Stomach (tissue), 9 donors: ENCODE results near the gene RPL10A. TPM values are rescaled to one million over a fixed set of nuclear protein-coding genes. Genes with fewer than 3 reads are reported as not detected.

Source experiments
- DNase-seq, 2 donors: peaks; one replicate each; pipeline versions ENCODE4 v3.0.0 to v3.0.0-alpha.2; 2013 to 2019
- H3K27ac ChIP-seq, 5 donors: fragments of 200-600 bp in 4 of 5; sonication (generic) in 4 of 5; one replicate each; pipeline ENCODE4 v1.5.1; 2013 to 2019; ENCODE audit warnings: mild to moderate bottlenecking in 1 of 5, moderate library complexity in 1 of 5
- H3K27me3 ChIP-seq, 3 donors: fragments of 200-600 bp; sonication (generic); one replicate each; pipeline ENCODE4 v1.5.1; 2017 to 2019; ENCODE audit warnings: mixed run types in 1 of 3
- H3K36me3 ChIP-seq, 4 donors: fragments of 200-600 bp; sonication (generic); 1 replicate in 3 of 4; 2 replicates in 1 of 4; pipeline ENCODE4 v1.5.1; 2016 to 2019
- H3K4me1 ChIP-seq, 4 donors: fragments of 200-600 bp; sonication (generic); one replicate each; pipeline ENCODE4 v1.5.1; 2016 to 2019
- H3K4me3 ChIP-seq, 4 donors: fragments of 200-600 bp; sonication (generic) in 3 of 4; one replicate each; pipeline ENCODE4 v1.5.1; 2016 to 2019; ENCODE audit warnings: mild to moderate bottlenecking in 1 of 4
- H3K9me3 ChIP-seq, 4 donors: fragments of 200-600 bp; sonication (generic); one replicate each; pipeline ENCODE4 v1.5.1; 2016 to 2019
- EP300 ChIP-seq: sonication (generic); formaldehyde crosslinking; IDR thresholded peaks from one replicate; pipeline ENCODE4 v1.6.1; 2017; ENCODE audit warnings: antibody characterized with exemption
- POLR2A ChIP-seq, 4 donors: fragments of 450-650 bp; IDR thresholded peaks; one replicate each; pipeline ENCODE4 v1.6.1; 2016; ENCODE audit warnings: antibody characterized with exemption in 4 of 4, control low read depth in 2 of 4, mild to moderate bottlenecking in 1 of 4, moderate library complexity in 1 of 4
- POLR2AphosphoS5 ChIP-seq, 3 donors: sonication (generic); formaldehyde crosslinking; IDR thresholded peaks; one replicate each; pipeline ENCODE4 v1.6.1; 2016; ENCODE audit warnings: antibody characterized with exemption in 3 of 3
- WGBS, 5 donors: extraction: QIAGEN DNeasy Blood & Tissue Kit in 3 of 5; methylation state at CpG; one replicate each; pipeline versions ENCODE4 v1.1.5 to v1.1.7; 2013 to 2018; 5-methylcytosine and 5-hydroxymethylcytosine counted together
- intact Hi-C: fragments of 100-400 bp; cut with DNase I; formaldehyde crosslinking; loops from one replicate; pipeline ENCODE4 v1.15.1; 2023; ENCODE audit warnings: low total_unique reads
- polyA plus RNA-seq, 3 donors: library from polyadenylated mRNA; stranded (reverse); fragments of 200-250 nt; gene quantifications; one replicate each; pipeline ENCODE4 v1.2.3, GENCODE V29; 2013
- total RNA-seq, 5 donors: library from RNA; depleted of rRNA; stranded (reverse); fragments of >200 nt; gene quantifications; one replicate each; pipeline versions ENCODE4 v1.1.0 to v1.2.3, GENCODE V29; 2014 to 2016
- TF ChIP-seq, protein P1 (sequence below), 7 experiments: fragments of 450-650 bp in 4 of 7; fragments of 200-600 bp in 3 of 7; sonication (generic) in 3 of 7; IDR thresholded peaks; one replicate each; pipeline ENCODE4 v1.5.1; 2016 to 2019; ENCODE audit warnings: antibody characterized with exemption in 7 of 7, control low read depth in 2 of 7, mild to moderate bottlenecking in 1 of 7
- donor health status: healthy with polysubstance abuse.
- donor health status: Bipolar disorder and iron deficiency.
- donor health status: healthy.

Gene RPL10A
- total and polyA plus RNA-seq, 8 donors = 584 to 2,710 (median 1,962) TPM

DNA sequence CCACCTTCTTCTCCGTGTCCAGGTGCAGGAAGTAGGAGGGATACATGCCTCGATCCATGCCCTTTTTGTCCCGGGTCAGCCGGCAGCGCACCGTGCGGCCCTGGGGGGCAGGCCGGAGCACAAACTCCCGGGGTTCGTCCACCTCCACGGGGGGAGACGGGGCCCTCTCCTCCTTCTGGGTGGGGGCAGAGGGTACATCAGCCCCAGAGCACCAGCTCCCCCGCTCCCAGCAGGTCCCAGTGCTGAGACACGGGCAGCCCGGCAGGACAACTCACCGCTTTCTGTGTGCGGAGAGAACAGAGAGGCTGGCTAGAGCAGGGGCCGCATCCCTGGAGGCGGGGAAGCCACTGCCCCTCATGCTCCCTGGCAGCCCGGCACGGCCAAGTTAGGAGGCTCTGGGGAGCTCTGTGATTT is 37.8 kb downstream of the RPL10A start:
- intact Hi-C loops = no loop called here
- Histone ChIP-seq H3K27me3 (peaks cover 0 to 74% (median 12%) of the 10 kb centered on the region in 3 donors), H3K4me1 (peaks cover 0 to 1% (median 0%) of the 10 kb centered on the region in 4 donors), H3K36me3 (no peaks in the 10 kb centered on the region), H3K9me3 (no peaks in the 10 kb centered on the region), H3K27ac (no peak overlapping the region), H3K4me3 (no peak overlapping the region)
- TF ChIP-seq POLR2AphosphoS5 (IDR thresholded peaks at IDR 0.05) = no peak
- TF ChIP-seq, protein P1, sequence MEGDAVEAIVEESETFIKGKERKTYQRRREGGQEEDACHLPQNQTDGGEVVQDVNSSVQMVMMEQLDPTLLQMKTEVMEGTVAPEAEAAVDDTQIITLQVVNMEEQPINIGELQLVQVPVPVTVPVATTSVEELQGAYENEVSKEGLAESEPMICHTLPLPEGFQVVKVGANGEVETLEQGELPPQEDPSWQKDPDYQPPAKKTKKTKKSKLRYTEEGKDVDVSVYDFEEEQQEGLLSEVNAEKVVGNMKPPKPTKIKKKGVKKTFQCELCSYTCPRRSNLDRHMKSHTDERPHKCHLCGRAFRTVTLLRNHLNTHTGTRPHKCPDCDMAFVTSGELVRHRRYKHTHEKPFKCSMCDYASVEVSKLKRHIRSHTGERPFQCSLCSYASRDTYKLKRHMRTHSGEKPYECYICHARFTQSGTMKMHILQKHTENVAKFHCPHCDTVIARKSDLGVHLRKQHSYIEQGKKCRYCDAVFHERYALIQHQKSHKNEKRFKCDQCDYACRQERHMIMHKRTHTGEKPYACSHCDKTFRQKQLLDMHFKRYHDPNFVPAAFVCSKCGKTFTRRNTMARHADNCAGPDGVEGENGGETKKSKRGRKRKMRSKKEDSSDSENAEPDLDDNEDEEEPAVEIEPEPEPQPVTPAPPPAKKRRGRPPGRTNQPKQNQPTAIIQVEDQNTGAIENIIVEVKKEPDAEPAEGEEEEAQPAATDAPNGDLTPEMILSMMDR (IDR thresholded peaks at IDR 0.05) = no peak
- no peak for TF ChIP-seq EP300
- TF ChIP-seq POLR2A (IDR thresholded peaks at IDR 0.05) = no peak
- no peak for DNase-seq
- WGBS, 5 donors = 22 to 49% (median 31%) methylated on average over 7 to 21 of the region's 21 CpGs

DNA sequence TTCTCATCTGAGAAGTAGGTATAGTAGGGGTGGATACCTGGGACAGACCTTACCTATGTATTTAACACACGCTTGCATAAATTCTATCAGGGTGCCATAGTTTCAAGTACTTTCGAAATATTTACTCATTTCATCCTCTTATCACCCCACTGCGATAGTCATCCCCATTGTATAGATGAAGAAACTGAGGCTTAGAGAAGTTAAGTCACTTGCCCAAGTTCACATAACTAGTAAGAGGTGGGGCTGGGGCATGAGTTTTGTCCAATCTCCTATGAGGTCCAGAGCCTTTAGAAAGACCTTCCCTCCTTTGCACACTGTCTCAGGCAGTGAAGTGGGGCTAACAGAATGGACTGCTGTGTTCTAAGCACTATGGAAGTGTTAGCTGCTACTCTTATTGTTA is 38.3 kb downstream of the RPL10A start:
- no peak overlapping the region for H3K27ac ChIP-seq
- H3K27me3 ChIP-seq = peaks cover 0 to 79% (median 17%) of the 10 kb centered on the region in 3 donors
- no peak for TF ChIP-seq POLR2AphosphoS5 (IDR thresholded peaks at IDR 0.05)
- TF ChIP-seq POLR2A (IDR thresholded peaks at IDR 0.05) = no peak
- TF ChIP-seq, protein P1 (IDR thresholded peaks at IDR 0.05) = no peak
- TF ChIP-seq EP300 = no peak
- no peaks in the 10 kb centered on the region for H3K9me3 ChIP-seq
- H3K36me3 ChIP-seq = no peaks in the 10 kb centered on the region
- H3K4me3 ChIP-seq = no peak overlapping the region
- no peak for DNase-seq
- intact Hi-C loops = no loop called here
- 89 to 92% (median 91%) methylated on average over 3 of the region's 3 CpGs for WGBS, 5 donors
- peaks cover 0 to 6% (median 3%) of the 10 kb centered on the region in 4 donors for H3K4me1 ChIP-seq

DNA sequence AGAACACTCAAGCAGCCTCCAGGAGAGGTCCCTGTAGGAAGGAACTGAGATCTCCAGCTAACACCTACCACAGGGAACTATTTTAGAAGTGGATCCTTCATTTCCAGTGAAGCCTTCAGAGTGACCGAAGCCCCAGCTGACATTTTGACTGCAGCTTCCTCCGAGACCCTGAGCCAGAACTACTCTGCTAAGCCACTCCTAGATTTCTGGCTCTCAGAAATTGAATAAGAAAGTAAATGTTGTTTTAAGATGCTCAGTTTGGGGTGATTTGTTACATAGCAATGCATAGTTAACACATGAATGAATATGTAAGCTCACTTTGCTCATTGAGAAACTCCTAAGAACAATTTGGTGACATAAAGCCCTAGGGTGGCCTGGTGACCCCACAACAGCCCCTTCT is 39.0 kb downstream of the RPL10A start:
- no peaks in the 10 kb centered on the region for H3K36me3 ChIP-seq
- intact Hi-C loops = no loop called here
- no peak overlapping the region for H3K27ac ChIP-seq
- H3K9me3 ChIP-seq = no peaks in the 10 kb centered on the region
- peaks cover 0 to 13% (median 10%) of the 10 kb centered on the region in 4 donors for H3K4me1 ChIP-seq
- WGBS, 5 donors = 92 to 96% (median 93%) methylated on average over 2 of the region's 2 CpGs
- H3K27me3 ChIP-seq = peaks cover 0 to 86% (median 24%) of the 10 kb centered on the region in 3 donors
- no peak overlapping the region for H3K4me3 ChIP-seq
- no peak for TF ChIP-seq POLR2AphosphoS5 (IDR thresholded peaks at IDR 0.05)
- no peak for TF ChIP-seq POLR2A (IDR thresholded peaks at IDR 0.05)
- no peak for DNase-seq

DNA sequence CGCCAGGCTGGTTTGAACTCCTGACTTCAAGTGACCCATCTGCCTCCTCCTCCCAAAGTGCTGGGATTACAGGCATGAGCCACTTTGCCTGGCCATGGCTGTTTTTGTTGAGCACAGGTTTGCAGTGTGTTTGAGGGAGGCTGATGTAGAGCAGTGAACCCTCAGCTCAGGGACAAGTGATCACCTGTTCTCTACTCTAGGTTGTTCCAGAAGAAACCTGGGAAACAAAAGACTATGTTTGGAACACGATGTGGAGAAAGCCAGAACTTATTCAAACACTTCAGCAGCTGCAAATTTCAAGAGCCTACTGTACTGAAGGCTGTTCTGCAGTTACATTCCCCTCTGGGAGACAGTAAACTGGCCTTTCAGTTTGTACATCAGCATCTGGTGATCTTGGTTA is 39.8 kb downstream of the RPL10A start:
- Histone ChIP-seq H3K27me3 (peaks cover 0 to 86% (median 30%) of the 10 kb centered on the region in 3 donors), H3K36me3 (no peaks in the 10 kb centered on the region), H3K9me3 (no peaks in the 10 kb centered on the region), H3K4me1 (peaks cover 0 to 14% (median 10%) of the 10 kb centered on the region in 4 donors), H3K4me3 (no peak overlapping the region), H3K27ac (no peak overlapping the region)
- no peak for DNase-seq
- 60 to 73% (median 67%) methylated on average over 2 of the region's 2 CpGs for WGBS, 5 donors
- TF ChIP-seq EP300 (no peak), POLR2AphosphoS5 (IDR thresholded peaks at IDR 0.05) (no peak), POLR2A (IDR thresholded peaks at IDR 0.05) (no peak)
- TF ChIP-seq, protein P1 (IDR thresholded peaks at IDR 0.05) = no peak
- intact Hi-C loops = no loop called here

DNA sequence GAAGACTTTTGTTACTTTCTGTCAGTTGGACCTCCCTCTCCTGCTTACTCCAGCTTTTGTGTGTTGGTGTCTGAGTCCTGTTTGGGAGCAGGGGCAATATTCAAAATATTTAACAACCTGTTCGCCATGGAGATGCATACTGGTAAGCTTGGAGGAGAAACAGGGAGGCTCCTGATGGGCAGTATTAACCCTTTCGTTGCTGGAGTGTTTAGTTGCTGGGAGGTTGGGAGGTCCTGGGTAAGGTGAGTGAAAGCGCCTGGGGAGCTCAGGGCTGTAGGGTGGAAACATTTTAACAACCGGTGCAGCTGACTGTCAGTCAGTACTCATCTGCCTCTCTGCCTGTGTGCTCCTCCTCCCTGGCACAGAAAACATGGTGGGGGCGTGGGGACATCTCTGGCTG is 40.3 kb downstream of the RPL10A start:
- Histone ChIP-seq H3K9me3 (no peaks in the 10 kb centered on the region), H3K36me3 (no peaks in the 10 kb centered on the region), H3K4me1 (peaks cover 0 to 14% (median 10%) of the 10 kb centered on the region in 4 donors), H3K4me3 (no peak overlapping the region), H3K27me3 (peaks cover 0 to 86% (median 28%) of the 10 kb centered on the region in 3 donors), H3K27ac (no peak overlapping the region)
- intact Hi-C loops = no loop called here
- TF ChIP-seq POLR2AphosphoS5 (IDR thresholded peaks at IDR 0.05) (no peak), EP300 (no peak), POLR2A (IDR thresholded peaks at IDR 0.05) (no peak)
- TF ChIP-seq, protein P1 (IDR thresholded peaks at IDR 0.05) = no peak
- DNase-seq = no peak
- WGBS, 5 donors = 48 to 65% (median 53%) methylated on average over 5 of the region's 5 CpGs
